ENCODE results near the gene TRIM40.
"Not testable (repeated sequence)": the region's sequence is repeated elsewhere in the genome, so short reads cannot be mapped to it uniquely, and the experiment has no call there.

TRIM40 gene

GRCh38 chr6:30164714-30165113 lies 28.8 kb downstream of the TRIM40 start:
- no peak overlapping the region for H3K4me3 ChIP-seq (replicated peaks; ENCODE audit: low read depth, low read length)
- TF ChIP-seq, protein P1, sequence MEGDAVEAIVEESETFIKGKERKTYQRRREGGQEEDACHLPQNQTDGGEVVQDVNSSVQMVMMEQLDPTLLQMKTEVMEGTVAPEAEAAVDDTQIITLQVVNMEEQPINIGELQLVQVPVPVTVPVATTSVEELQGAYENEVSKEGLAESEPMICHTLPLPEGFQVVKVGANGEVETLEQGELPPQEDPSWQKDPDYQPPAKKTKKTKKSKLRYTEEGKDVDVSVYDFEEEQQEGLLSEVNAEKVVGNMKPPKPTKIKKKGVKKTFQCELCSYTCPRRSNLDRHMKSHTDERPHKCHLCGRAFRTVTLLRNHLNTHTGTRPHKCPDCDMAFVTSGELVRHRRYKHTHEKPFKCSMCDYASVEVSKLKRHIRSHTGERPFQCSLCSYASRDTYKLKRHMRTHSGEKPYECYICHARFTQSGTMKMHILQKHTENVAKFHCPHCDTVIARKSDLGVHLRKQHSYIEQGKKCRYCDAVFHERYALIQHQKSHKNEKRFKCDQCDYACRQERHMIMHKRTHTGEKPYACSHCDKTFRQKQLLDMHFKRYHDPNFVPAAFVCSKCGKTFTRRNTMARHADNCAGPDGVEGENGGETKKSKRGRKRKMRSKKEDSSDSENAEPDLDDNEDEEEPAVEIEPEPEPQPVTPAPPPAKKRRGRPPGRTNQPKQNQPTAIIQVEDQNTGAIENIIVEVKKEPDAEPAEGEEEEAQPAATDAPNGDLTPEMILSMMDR (IDR thresholded peaks at IDR 0.05; ENCODE audit: low read depth, low read length, missing control alignments) = no peak
- DNase-seq (ENCODE audit: extremely low read depth, low read depth) = no peak

GRCh38 chr6:30165238-30165637 lies 29.3 kb downstream of the TRIM40 start:
- H3K4me3 ChIP-seq (replicated peaks; ENCODE audit: low read depth, low read length); DNase-seq (ENCODE audit: extremely low read depth, low read depth): not testable (repeated sequence)

GRCh38 chr6:30167101-30167500 lies 31.2 kb downstream of the TRIM40 start:
- no peak overlapping the region for H3K4me3 ChIP-seq (replicated peaks; ENCODE audit: low read depth, low read length)
- DNase-seq (ENCODE audit: extremely low read depth, low read depth) = no peak
- TF ChIP-seq, protein P1 (IDR thresholded peaks at IDR 0.05; ENCODE audit: low read depth, low read length, missing control alignments) = no peak

DNA sequence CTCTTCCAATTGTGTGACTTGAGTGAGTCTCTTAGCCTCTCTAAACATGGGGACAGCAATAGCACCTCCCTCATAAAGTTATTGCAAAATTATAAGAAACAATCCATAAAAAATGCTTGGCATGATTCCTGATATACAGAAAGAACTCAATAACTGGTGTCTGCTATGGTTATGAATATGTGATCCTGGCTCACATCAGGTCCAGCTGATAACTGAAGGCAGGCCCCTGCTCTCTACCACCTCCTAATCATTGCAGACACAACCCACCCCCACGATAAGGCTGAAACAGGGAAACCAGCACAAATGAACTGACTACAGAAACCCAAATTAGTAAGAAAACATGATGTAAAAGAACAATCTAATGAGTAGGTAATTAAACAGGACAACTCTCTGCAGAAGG lies 32.8 kb downstream of the TRIM40 start:
- no peak overlapping the region for H3K4me3 ChIP-seq (replicated peaks; ENCODE audit: low read depth, low read length)
- no peak for DNase-seq (ENCODE audit: extremely low read depth, low read depth)
- TF ChIP-seq, protein P1 (IDR thresholded peaks at IDR 0.05; ENCODE audit: low read depth, low read length, missing control alignments) = no peak

DNA sequence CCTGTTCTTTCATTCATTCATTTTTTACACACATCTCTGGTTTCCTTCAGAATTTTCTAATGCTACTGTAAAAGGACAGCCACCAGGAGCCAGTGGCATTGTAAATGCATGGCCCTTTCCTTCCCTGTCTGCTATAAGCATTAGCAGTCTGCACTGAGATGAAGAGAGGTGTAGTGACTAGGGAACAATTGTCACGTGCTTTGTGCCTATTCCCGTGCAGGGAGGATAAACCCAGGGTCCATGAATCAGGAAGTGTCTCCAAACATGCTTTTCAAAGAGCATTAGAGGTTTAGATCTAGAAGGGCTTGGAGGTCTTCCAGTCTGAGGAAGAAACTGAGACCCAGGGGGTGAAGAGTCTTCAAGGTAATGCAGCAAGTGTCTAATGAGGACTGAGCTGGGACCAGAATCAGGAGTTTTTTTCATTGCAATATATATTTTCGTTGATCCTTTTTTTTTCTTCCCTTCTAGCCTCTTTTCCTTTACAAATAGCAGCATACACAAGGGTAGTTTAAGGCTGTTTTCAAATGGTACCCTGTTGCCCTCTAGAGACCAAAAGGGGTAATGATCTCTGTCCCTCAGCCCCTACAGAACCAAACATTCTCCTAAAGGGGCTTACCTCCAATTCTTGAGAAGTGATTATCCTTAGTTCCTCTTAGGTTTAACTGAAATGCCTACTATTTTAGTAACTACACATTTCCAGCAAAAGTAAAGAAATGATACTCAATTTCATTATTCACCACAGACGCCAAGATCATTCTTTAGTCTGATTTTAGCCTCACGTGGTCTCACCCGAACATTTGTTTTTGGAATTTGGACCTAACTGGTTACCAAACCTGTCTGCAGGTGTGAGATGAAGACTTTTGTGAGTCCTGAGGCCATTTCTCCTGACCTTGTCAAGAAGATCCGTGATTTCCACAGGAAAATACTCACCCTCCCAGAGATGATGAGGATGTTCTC lies 34.0 kb downstream of the TRIM40 start:
- DNase-seq (ENCODE audit: extremely low read depth, low read depth) = peak; percentile 32
- TF ChIP-seq, protein P1 (IDR thresholded peaks at IDR 0.05; ENCODE audit: low read depth, low read length, missing control alignments) = peak; percentile 79
- no peak overlapping the region for H3K4me3 ChIP-seq (replicated peaks; ENCODE audit: low read depth, low read length)

- peak overlapping the region; percentile 5 for H3K4me3 ChIP-seq (replicated peaks; ENCODE audit: low read depth, low read length)
- DNase-seq (ENCODE audit: extremely low read depth, low read depth) = no peak
- TF ChIP-seq, protein P1 (IDR thresholded peaks at IDR 0.05; ENCODE audit: low read depth, low read length, missing control alignments) = peak; percentile 14
Measured at GRCh38 chr6:30171677-30172471, 35.9 kb downstream of the TRIM40 start.

GRCh38 chr6:30172681-30173080 lies 36.7 kb downstream of the TRIM40 start:
- TF ChIP-seq, protein P1 (IDR thresholded peaks at IDR 0.05; ENCODE audit: low read depth, low read length, missing control alignments) = no peak
- no peak overlapping the region for H3K4me3 ChIP-seq (replicated peaks; ENCODE audit: low read depth, low read length)
- DNase-seq (ENCODE audit: extremely low read depth, low read depth) = no peak

Data from HFF-Myc (cell line).